Hindlimb muscle (tissue), 1 donor: ENCODE results near the gene UNC119B. TPM values are rescaled to one million over a fixed set of nuclear protein-coding genes. Genes with fewer than 3 reads are reported as not detected.
A peak's percentile ranks its signal among the peaks of the same experiment; 100 is the strongest.
"Not testable (repeated sequence)": the region's sequence is repeated elsewhere in the genome, so short reads cannot be mapped to it uniquely, and the experiment has no call there.

Source experiments
- DNase-seq: peaks from one replicate; pipeline ENCODE4 v3.0.0-alpha.2; 2013
- polyA plus RNA-seq: library from polyadenylated mRNA; unstranded; fragments of 120-200 nt; gene quantifications from one replicate; pipeline ENCODE4 v1.2.1, GENCODE V29; 2013; ENCODE audit not compliant: insufficient read length

Gene UNC119B
- polyA plus RNA-seq, 1 donor: 11.0 TPM

GRCh38 chr12:120720234-120720986, 10.2 kb downstream of the UNC119B start:
- DNase-seq: no peak

- DNase-seq: no peak
These were observed 10.9 kb downstream of the UNC119B start for GRCh38 chr12:120720987-120721801.

- no peak for DNase-seq
These were observed 11.6 kb downstream of the UNC119B start for GRCh38 chr12:120721866-120722265.

GRCh38 chr12:120722784-120723183, 12.5 kb downstream of the UNC119B start:
- no peak for DNase-seq

- no peak for DNase-seq
These were observed 14.5 kb downstream of the UNC119B start for GRCh38 chr12:120724720-120725119.

- no peak for DNase-seq
These were observed 14.9 kb downstream of the UNC119B start for GRCh38 chr12:120725151-120725658.

- DNase-seq: peak; percentile 91
These were observed 15.6 kb downstream of the UNC119B start, which contains the start of gene ACADS for GRCh38 chr12:120725659-120726509. ACADS (plus strand) TSS chr12:120725826; CDS start chr12:120725886, 60 bp downstream.

- DNase-seq: no peak
These were observed 16.2 kb downstream of the UNC119B start for GRCh38 chr12:120726510-120726793.

GRCh38 chr12:120726961-120727360, 16.7 kb downstream of the UNC119B start:
- no peak for DNase-seq

GRCh38 chr12:120732198-120732597, 21.9 kb downstream of the UNC119B start:
- not testable (repeated sequence) for DNase-seq

GRCh38 chr12:120733574-120733973, 23.3 kb downstream of the UNC119B start:
- DNase-seq: no peak

- DNase-seq: no peak
These were observed 24.0 kb downstream of the UNC119B start for GRCh38 chr12:120734210-120734609.

- DNase-seq: no peak
These were observed 24.9 kb downstream of the UNC119B start for GRCh38 chr12:120735181-120735580.

GRCh38 chr12:120736404-120737331, 26.4 kb downstream of the UNC119B start:
- DNase-seq: no peak

GRCh38 chr12:120737557-120738251, 27.4 kb downstream of the UNC119B start:
- no peak for DNase-seq

- DNase-seq: no peak
These were observed 28.2 kb downstream of the UNC119B start for GRCh38 chr12:120738252-120739030.

- no peak for DNase-seq
These were observed 28.9 kb downstream of the UNC119B start for GRCh38 chr12:120739031-120739762.

- DNase-seq: no peak
These were observed 29.8 kb downstream of the UNC119B start for GRCh38 chr12:120739821-120740613.
